Measurements from ENCODE around the gene BRINP3.

DNA sequence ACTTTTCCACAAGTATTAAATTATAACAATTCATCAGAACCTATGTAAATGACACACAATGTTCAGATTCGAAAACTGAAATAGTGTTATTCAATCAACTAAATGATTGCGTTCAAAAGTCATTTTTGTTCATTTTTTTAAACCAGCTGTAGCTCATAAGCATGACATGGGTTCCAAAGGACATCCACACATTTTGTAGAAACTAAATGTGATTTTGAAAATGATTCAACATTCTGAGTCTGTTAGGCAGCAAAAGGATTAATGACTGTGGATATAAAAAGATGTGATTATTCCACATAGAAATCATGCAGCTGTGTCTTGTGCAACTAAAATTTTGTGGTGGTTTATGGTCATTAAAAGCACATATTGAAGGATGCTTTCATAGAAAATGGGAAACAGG lies 204.5 kb downstream of the BRINP3 start:
- TF ChIP-seq, protein P1, sequence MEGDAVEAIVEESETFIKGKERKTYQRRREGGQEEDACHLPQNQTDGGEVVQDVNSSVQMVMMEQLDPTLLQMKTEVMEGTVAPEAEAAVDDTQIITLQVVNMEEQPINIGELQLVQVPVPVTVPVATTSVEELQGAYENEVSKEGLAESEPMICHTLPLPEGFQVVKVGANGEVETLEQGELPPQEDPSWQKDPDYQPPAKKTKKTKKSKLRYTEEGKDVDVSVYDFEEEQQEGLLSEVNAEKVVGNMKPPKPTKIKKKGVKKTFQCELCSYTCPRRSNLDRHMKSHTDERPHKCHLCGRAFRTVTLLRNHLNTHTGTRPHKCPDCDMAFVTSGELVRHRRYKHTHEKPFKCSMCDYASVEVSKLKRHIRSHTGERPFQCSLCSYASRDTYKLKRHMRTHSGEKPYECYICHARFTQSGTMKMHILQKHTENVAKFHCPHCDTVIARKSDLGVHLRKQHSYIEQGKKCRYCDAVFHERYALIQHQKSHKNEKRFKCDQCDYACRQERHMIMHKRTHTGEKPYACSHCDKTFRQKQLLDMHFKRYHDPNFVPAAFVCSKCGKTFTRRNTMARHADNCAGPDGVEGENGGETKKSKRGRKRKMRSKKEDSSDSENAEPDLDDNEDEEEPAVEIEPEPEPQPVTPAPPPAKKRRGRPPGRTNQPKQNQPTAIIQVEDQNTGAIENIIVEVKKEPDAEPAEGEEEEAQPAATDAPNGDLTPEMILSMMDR (IDR thresholded peaks at IDR 0.05; ENCODE audit: insufficient read depth, low read depth, low read length): no peak
- no peak for TF ChIP-seq EZH2 (IDR thresholded peaks at IDR 0.05; ENCODE audit: insufficient read depth, low read length)

Data from astrocyte (in vitro differentiated cells and primary cell).